Cardiac fibroblast (primary cell): ENCODE results near the gene DNAH3.

Experiments
- DNase-seq, 2 donors: peaks; one replicate each; pipeline versions ENCODE4 v3.0.0 to v3.0.0-alpha.2; 2010; ENCODE audit warnings: low read depth in 2 of 2
- H3K4me3 ChIP-seq, 2 donors: replicated peaks in 1 of 2; 1 replicate in 1 of 2; 2 replicates in 1 of 2; pipeline ENCODE4 v1.5.1; 2011; ENCODE audit warnings: low read depth in 2 of 2, low read length in 2 of 2, mild to moderate bottlenecking in 2 of 2, moderate library complexity in 1 of 2
- TF ChIP-seq, protein P1 (sequence below): IDR thresholded peaks from one replicate; pipeline ENCODE4 v1.5.1; 2011; ENCODE audit warnings: low read depth, mild to moderate bottlenecking, low read length, inconsistent platforms

DNAH3 gene

DNA sequence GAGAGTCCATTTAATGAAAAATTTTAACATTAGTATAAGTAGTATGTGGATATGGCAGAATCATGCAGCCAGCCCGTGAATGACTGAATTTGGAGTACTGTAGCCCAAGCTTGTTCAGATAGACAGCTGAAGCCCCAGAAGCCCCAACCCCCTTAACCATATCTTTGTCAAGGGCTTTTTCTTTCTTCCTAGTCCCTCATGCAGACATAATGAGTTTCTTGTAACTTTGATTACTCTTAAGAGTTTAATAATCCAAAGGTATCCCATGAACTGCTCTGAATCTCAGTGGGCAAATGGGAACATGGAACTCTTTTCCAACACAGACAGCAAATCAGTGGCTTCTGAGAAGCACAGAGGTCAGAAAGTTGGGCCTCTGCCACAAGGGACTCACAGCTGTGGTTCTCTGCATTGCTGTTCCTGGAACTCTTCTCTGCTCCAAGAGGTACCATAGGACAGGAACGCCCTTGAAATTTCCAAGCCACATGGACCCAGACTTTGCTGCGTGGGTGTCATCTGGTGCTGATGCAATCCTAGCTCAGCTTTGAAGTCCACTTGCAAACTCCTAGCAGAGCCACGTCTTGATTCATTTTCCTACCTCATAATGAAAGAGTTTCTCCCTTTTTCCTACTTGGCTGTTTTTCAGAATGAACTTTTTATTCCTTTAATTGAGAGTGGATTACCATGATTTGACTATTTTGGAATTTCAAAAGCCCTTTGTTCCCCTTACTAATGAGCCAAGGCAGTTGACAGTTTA is 232.0 kb downstream of the DNAH3 start:
- DNase-seq: peak; percentile 82 to 83
- no peak overlapping the region for H3K4me3 ChIP-seq
- TF ChIP-seq, protein P1, sequence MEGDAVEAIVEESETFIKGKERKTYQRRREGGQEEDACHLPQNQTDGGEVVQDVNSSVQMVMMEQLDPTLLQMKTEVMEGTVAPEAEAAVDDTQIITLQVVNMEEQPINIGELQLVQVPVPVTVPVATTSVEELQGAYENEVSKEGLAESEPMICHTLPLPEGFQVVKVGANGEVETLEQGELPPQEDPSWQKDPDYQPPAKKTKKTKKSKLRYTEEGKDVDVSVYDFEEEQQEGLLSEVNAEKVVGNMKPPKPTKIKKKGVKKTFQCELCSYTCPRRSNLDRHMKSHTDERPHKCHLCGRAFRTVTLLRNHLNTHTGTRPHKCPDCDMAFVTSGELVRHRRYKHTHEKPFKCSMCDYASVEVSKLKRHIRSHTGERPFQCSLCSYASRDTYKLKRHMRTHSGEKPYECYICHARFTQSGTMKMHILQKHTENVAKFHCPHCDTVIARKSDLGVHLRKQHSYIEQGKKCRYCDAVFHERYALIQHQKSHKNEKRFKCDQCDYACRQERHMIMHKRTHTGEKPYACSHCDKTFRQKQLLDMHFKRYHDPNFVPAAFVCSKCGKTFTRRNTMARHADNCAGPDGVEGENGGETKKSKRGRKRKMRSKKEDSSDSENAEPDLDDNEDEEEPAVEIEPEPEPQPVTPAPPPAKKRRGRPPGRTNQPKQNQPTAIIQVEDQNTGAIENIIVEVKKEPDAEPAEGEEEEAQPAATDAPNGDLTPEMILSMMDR: no peak

DNA sequence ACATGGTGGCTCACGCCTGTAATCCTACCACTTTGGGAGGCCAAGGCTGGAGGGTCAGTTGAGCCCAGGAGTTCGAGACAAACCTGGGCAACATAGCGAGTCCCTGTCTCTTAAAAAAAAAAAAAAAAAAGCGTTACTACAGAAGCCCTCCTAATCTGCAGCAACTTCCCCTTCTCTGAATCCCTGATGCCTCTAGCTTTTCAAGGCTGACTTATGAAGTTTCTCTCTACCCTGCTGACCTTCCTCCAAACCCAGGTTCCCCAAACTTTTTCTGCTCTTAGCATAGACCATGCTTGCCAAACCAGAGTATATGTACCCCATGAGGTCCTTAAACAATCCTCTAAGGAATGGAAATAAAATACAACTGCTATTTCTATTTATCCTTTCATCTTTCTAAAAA is 233.7 kb downstream of the DNAH3 start:
- TF ChIP-seq, protein P1: no peak
- DNase-seq: no peak
- no peak overlapping the region for H3K4me3 ChIP-seq

DNA sequence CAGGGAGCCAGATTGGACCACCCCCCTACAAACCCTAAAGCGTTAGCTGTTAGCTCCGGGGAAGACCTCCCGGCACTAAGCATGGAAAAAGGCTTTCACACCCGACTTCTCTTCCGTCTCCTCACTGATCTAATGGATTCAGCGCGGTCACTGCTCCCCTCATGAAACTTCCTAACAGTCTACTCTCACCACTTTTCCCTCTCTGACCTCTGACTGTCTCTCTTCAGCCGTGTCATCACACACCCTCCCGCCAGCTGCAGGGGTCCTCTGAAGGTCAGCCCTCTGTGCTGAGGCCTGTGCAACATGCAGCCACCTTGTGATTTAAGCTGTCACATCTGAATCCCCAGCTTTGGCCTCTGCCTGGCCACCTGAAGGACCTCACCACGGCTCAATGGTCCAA is 234.4 kb downstream of the DNAH3 start:
- H3K4me3 ChIP-seq: no peak overlapping the region
- no peak for DNase-seq
- TF ChIP-seq, protein P1: no peak

DNA sequence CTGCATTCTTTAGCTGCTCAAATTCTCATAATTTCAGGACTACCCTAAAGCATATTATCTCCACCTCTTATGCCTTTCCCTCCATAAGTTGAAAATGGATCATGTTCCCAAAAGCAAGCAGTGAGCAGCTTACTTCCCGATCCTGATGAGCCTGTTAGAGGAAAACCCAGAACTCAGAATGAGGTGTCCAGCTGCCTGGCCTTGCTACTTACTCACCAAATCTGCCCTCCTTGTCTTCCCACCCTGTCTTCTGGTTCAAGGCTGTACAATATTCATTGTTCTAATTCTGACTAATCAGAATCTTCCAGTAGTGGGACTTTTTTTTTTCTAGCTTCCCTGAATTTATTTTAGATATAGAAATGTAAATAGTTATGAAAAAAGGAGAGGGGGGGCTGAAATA is 239.3 kb downstream of the DNAH3 start:
- H3K4me3 ChIP-seq: no peak overlapping the region
- peak; percentile 42 to 91 for DNase-seq
- TF ChIP-seq, protein P1: no peak

DNA sequence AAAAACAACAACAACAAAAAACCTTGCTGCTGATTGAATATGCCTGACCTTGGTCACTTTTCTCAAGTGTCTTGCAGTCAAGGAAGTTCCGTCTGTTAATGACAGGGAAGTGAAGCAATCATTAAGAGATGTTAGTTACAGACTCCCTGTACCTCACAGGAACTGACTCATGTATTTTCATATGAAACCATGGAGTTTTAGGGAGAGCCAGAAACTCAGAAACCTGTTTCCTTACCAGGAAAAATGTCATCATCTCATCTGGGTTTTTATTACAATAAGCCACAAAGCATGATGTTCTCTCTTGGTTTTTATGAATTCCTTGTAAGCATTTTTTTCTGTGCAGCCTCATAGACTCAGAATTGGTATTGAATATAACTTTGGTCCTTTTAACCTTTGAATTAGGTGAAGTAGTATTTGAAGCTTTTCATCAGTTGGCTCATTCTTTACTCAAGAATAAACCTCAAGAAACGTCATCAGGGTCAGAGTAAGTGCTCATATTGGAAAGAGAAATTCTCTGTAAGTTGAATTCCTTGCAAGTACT is 239.8 kb downstream of the DNAH3 start:
- no peak overlapping the region for H3K4me3 ChIP-seq
- DNase-seq: peak; percentile 89 to 96
- TF ChIP-seq, protein P1: no peak

DNA sequence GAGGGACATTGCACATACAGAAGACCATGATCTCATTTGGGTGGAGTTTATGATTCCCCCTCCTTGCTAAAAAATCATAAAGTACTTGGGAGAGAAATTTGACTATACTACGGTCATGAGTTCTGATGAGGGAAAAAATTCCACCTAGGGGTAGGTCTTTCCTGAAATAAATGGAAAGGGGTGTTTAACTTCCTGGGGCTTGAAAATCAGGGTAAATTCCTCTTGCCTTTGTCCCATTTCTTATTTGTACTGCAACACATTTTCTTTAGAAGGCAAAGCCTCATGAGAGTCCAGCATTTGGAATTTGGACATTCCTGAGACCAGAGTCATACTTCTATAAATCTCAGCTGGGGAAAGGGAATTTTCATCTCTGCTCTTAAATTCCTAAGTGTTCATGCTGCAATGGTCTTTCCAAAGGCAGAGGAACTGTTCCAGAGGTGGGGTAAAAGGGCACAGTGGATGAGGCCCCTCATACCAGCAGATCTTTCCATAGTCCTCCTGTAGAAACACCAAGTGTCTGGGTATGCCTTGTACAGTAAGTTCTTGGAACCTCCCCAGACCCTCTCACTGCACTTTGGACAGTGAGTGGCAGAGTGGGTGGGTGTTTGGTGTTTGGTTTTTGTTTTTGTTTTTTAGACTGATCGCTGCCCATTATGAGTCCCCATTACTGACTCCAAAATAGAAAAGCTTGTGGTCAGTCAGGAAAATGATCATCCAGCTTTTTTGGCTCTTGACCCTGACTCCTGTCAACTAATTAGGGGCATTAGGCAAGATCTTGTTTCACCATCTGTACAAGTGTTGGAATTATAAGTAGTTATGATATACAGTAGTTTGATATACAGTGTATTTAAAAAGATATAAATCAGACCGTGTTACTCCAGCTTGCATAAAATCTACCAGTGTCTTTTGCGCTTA is 244.0 kb downstream of the DNAH3 start:
- DNase-seq: peak; percentile 95 to 96
- H3K4me3 ChIP-seq: no peak overlapping the region
- TF ChIP-seq, protein P1: no peak
